Activated naive CD4-positive, alpha-beta T cell treated with anti-CD3 and anti-CD28 coated beads, Interleukin-2, amount 50 U/mL, for 16 hours (primary cell): Measurements from ENCODE around the gene GARIN3.

Source experiments
- DNase-seq: peaks from one replicate; pipeline ENCODE4 v3.0.0-alpha.2; 2020

GARIN3 gene

GRCh38 chr5:157143127-157143971 is 22.7 kb downstream of the GARIN3 start:
- DNase-seq = peak; percentile 43

- peak; percentile 89 for DNase-seq
Observed at GRCh38 chr5:157142317-157143126, 23.5 kb downstream of the GARIN3 start, which contains the start of gene MED7. Gene MED7 (minus strand): TSS chr5:157142865. CDS start chr5:157139431, 3,434 bp downstream.

DNA sequence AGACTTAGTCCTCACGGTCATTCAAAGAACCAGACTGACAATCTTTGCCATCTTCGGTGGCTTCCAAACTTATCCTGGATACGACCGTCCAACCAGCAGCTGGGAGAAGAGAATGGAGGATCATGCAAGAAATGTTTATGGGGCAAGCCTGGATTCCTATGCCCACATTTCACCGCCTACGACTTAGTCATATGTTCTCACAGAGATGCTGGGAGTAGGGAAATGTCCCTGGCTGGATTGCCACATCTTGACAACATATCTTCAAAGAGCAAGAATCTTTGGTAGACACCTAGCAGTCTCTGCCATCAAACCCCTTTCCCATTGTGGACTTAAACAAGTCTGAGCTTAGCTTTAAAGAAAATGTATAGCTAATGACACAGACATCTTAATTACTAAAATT is 28.4 kb downstream of the GARIN3 start:
- DNase-seq = no peak

GRCh38 chr5:157132281-157132612 is 33.8 kb downstream of the GARIN3 start:
- no peak for DNase-seq

- DNase-seq = no peak
Observed at GRCh38 chr5:157130925-157131324, 35.1 kb downstream of the GARIN3 start.

DNA sequence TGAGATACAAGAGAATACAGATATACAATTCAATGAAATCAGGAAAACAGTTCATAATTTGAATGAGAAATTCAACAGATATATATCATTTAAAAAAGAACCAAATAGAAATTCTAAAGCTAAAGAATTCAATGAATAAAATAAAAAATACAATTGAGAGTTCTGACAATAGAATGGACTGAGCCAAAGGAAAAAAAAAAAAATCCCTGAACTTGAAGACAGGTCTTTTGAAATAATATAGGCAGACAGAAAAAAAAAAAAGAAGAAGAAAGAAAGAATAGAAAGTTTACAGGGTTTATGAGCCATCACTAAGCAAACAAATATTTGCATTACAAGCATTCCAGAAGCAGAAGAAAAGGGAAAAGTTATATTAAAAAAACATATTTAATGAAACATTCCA is 44.4 kb downstream of the GARIN3 start:
- DNase-seq = no peak

DNA sequence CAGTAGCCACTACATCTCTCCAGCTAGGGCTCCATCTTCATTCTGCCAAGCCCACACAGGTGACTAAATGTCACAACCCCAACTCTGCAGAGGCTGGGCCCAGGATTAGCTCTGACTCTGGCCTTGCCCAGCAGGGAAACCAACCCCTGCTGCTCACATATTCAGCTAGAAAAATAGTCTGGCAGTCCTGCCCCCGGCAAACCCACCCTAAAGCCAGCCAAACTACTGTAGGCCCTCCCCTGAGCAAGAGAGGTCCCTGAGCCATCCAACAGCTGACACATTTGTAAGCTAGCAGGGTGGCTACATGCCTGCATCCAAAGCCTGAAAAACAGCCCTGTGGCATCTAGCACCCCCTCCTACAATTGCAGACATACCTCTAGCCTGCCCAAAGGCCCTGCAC is 46.0 kb downstream of the GARIN3 start:
- DNase-seq = no peak

DNA sequence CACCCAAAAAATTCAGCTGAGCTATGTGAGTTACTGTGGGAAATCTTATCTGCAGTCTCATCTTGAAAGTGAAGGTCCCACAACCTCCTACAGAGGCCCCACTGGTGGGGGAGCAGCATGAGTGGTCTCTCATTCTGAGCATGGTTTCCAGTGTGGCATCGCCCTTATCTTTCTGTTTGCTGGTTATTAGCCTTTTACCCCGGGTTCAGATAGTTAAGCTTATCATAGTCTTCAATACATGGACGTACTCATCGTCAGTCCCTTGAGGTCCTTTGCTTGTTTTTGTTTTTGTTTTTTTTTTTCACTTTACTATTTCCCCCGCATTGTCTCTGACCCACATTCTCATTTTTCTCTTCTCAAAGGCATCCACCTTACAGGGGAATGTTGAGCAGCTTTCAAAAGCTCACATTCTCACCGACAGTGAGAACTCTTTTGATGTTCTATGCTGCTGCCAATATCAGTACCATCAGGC is 49.5 kb downstream of the GARIN3 start:
- peak; percentile 21 for DNase-seq

- DNase-seq = no peak
Observed at GRCh38 chr5:157115502-157115901, 50.6 kb downstream of the GARIN3 start.

- DNase-seq = no peak
Observed at GRCh38 chr5:157115012-157115411, 51.1 kb downstream of the GARIN3 start.

DNA sequence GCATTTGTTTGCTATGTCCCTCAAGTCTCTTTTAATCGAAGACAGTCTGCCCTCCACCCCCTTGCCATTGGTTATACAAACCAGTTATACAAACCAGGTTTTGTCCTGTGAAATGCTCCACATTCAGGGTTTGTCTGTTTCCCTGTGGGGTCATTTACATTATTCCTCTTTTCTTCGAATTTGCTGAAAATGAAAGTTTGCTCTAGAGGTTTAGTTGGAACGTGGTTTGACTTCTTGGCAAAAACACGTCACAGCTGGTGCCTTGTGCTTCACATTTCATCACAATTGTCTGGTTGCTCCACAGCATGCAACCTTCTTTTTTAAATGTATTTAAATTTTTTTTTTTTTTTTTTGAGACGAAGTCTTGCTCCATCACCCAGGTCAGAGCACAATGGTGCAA is 53.1 kb downstream of the GARIN3 start:
- no peak for DNase-seq
